ENCODE results near the gene ANO1. TPM values are rescaled to one million over a fixed set of nuclear protein-coding genes. Genes with fewer than 3 reads are reported as not detected.

Gene ANO1
- total RNA-seq, 4 donors from 2014 or later: 1.5 to 8.7 (median 4.6) TPM

DNA sequence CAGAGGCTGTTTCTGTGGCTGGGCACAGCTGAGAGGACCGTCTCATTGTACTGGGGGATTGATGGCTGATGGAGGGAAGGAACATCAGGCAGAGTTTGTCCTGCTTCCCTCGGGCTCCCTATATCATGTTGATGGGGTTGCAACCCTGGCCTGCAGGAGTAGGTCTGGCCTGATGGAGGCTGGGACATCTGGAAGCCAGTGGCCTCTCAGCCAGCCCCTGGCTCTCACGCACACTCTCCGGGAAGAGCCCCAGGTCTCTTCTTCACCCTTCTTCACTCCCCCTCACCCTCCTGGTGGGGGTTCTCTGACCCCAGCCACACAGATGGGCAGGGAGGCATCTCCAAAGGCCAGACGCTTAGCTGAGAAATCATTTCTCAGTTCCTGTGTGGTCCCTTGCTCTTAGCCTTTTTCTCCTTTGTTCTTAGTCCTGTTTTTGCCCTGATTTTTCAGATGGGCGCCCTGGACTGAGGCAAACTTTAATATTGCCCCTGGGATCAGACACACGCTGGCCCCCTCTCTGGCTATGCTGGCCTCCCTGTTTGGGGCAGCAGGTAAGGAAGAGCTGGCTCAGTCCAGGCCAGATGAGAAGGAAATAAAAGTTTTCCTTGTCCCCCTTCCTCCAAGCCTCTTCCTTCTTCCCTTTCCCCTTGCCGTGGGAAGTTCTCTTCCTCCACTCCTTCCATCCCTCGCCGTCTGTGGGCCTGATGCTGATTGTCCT lies 13.9 kb upstream of the ANO1 start:
- TF ChIP-seq, protein P1, sequence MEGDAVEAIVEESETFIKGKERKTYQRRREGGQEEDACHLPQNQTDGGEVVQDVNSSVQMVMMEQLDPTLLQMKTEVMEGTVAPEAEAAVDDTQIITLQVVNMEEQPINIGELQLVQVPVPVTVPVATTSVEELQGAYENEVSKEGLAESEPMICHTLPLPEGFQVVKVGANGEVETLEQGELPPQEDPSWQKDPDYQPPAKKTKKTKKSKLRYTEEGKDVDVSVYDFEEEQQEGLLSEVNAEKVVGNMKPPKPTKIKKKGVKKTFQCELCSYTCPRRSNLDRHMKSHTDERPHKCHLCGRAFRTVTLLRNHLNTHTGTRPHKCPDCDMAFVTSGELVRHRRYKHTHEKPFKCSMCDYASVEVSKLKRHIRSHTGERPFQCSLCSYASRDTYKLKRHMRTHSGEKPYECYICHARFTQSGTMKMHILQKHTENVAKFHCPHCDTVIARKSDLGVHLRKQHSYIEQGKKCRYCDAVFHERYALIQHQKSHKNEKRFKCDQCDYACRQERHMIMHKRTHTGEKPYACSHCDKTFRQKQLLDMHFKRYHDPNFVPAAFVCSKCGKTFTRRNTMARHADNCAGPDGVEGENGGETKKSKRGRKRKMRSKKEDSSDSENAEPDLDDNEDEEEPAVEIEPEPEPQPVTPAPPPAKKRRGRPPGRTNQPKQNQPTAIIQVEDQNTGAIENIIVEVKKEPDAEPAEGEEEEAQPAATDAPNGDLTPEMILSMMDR (IDR thresholded peaks at IDR 0.05; ENCODE audit: low read depth): no peak

- TF ChIP-seq, protein P1 (IDR thresholded peaks at IDR 0.05; ENCODE audit: low read depth): no peak
Observed at GRCh38 chr11:70064726-70065317, 13.3 kb upstream of the ANO1 start.

- TF ChIP-seq, protein P1 (IDR thresholded peaks at IDR 0.05; ENCODE audit: low read depth): no peak
Observed at GRCh38 chr11:70065318-70066135, 12.6 kb upstream of the ANO1 start.

- TF ChIP-seq, protein P1 (IDR thresholded peaks at IDR 0.05; ENCODE audit: low read depth): no peak
Observed at GRCh38 chr11:70066136-70066520, 12.0 kb upstream of the ANO1 start.

DNA sequence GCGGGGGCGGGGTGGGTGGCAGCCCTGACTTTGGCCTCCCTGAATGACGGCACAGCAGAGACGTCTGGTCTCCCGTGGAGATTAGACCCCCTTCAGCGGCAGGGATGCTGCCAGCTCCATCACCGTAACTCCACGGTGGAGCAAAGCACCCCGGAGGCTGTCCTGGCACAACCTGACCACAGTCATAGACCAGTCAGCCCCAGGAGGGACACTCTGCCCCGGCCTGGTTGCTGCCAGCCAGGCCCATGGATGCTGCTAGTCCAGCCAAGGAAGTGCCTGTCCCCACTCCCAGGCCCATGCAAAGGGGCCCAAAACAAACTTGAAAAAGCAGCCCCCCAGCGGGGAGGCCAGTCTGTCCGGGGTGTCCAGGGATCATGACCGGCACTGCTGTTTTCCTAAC lies 11.5 kb upstream of the ANO1 start:
- TF ChIP-seq, protein P1 (IDR thresholded peaks at IDR 0.05; ENCODE audit: low read depth): no peak

DNA sequence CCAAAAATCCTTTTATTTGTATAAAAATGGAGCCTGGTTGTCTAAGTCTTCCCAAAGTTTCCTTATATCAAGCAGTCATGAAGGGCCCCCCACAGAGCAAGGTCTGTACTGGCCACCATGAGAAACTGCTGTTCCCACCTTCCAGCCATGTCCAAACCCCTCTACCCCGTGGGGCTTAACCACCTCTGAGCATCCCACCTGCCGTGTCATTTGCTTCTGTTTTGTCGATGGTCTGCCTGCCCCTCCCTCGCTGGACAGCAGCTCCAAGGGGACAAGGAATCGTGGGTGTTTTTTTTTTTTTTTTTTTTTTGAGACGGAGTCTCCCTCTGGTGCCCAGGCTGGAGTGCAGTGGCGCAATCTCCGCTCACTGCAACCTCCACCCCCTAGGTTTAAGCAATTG lies 11.1 kb upstream of the ANO1 start:
- TF ChIP-seq, protein P1 (IDR thresholded peaks at IDR 0.05; ENCODE audit: low read depth): no peak

Data from subcutaneous adipose tissue (tissue), 4 donors.